ENCODE data around the gene CPEB2.

DNA sequence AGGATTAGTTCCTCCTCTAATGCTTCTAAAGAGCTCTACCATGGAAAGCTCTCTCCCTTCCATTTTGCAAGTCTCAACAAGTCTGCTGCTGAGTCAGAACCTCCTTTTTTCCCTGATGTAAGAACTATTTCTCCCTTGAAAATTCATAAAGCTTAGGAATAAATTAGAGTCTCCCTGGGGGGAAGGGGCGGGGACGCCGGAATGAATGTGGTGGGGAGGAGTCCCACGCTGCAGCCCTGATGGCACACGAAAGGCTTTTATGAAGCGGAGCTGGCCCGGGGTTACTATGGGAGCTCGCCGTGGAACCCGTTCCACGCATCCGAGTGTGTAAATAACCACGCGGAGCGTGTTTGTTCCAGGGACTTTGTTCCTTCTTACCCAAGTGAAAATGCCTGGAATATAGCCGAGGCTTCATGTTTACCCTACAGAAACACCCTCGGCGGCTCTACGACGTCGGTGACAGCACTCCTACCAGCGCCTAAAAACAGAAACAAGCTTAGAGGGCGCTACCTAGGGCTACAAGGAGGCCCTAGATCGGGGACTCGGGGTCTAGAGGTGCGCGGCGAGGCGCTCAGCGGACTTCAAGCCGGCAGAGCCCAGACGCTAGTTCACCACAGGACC is 923 bp upstream of the CPEB2 start:
- TF ChIP-seq POLR2A (IDR thresholded peaks at IDR 0.05), result peak; percentile 8 to 54
- TF ChIP-seq, protein P1, sequence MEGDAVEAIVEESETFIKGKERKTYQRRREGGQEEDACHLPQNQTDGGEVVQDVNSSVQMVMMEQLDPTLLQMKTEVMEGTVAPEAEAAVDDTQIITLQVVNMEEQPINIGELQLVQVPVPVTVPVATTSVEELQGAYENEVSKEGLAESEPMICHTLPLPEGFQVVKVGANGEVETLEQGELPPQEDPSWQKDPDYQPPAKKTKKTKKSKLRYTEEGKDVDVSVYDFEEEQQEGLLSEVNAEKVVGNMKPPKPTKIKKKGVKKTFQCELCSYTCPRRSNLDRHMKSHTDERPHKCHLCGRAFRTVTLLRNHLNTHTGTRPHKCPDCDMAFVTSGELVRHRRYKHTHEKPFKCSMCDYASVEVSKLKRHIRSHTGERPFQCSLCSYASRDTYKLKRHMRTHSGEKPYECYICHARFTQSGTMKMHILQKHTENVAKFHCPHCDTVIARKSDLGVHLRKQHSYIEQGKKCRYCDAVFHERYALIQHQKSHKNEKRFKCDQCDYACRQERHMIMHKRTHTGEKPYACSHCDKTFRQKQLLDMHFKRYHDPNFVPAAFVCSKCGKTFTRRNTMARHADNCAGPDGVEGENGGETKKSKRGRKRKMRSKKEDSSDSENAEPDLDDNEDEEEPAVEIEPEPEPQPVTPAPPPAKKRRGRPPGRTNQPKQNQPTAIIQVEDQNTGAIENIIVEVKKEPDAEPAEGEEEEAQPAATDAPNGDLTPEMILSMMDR (IDR thresholded peaks at IDR 0.05), result no peak

Data from adrenal gland (tissue), 5 donors.